Cerebellar cortex (tissue), 1 donor: Measurements from ENCODE around the gene CCDC85C.
"Not testable (repeated sequence)": the region's sequence is repeated elsewhere in the genome, so short reads cannot be mapped to it uniquely, and the experiment has no call there.

Experiments used
- DNase-seq: peaks from one replicate; pipeline ENCODE4 v3.0.0-alpha.2; 2015; ENCODE audit warnings: low spot score

Gene CCDC85C

DNA sequence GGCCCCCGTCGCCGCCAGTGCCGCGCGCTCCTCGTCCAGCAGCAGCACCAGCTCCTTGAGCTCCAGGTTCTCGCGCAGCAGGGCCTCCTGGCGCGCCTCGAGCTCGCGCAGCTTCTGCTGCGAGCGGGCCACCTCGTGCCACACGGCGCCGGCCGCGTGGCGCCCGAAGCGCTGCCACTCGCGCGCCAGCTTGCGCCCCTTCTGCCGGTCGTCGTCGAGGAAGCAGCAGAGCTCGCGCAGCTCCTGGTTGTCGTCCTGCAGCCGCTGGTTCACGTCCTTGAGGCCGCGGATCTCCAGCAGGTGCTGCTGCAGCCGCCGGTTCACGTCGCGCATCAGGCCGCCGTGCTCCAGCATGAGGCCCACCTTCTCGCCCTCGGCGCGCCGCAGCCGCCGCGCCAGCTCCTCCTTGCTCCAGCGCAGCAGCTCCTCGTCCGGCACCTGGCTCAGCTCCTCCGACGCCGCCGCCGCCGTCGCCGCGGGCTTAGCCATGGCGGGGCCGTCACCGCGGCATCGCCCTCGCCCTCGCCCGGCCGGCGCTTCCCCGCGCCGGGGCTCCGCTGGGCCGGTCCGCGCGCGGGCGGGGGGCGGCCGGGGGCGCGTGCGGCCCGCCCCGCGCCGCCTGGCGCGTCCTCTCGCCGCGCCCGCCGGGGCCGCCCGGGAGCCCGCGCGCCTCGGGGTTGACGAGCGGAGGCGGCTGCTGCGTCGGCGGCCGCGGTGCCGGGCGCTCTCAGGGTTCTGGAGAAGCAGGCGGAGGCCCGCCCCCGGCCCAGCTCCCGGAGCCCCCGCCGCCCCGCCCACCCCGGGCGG, at the start of gene CCDC85C:
CCDC85C (minus strand) TSS at position 737 of the 807 bp plus-strand sequence; CDS start at position 489, 248 bp downstream.
- no peak for DNase-seq

DNA sequence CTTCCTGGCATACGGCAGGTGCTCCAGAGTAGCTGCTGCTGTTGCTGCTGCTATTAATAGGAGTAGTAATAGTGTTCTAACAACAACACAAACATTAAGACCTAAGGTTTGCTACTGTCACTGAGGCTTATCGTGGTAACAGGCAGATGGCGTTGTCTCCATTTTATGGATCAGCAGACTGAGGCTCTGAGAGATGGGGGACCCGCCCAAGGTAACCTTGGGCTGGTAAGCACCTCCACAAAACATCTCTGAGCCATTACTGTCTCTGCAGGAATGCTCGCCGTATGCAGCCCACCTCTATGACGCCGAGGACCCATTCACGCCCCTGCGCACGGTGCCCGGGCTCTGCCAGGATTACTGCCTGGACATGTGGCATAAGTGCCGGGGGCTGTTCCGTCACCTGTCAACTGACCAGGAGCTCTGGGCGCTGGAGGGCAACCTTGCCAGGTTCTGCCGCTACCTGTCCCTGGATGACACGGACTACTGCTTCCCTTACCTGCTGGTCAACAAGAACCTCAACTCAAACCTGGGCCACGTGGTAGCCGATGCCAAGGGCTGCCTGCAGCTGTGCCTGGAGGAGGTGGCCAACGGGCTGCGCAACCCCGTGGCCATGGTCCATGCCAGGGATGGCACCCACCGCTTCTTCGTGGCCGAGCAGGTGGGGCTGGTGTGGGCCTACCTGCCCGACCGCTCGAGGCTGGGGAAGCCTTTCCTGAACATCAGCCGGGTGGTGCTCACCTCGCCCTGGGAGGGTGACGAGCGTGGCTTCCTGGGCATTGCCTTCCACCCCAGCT, 48.1 kb upstream of the CCDC85C start:
- no peak for DNase-seq

GRCh38 chr14:99650189-99650588, 46.2 kb upstream of the CCDC85C start:
- no peak for DNase-seq

- DNase-seq, result no peak
Measured at GRCh38 chr14:99649643-99650042, 45.6 kb upstream of the CCDC85C start.

DNA sequence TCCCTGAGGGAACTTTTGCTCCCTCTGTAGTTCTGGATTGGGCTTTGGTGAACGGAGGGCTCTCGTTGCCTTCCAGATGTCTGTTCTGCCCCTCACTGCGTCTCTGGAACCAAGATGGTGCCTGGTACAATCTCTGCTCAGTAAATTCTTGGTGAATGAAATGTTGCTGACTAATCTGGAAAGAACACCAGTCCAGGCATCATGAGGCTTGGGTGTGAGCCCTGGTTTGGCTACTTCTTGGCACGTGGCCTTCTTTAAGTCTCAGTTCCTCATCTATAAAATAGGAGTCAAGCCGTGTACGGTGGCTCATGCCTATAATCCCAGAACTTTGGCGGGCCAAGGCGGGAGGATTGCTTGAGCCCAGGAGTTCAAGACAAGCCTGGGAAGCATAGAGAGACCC, 45.2 kb upstream of the CCDC85C start:
- no peak for DNase-seq

GRCh38 chr14:99648027-99648784, 44.2 kb upstream of the CCDC85C start:
- no peak for DNase-seq

- DNase-seq, result no peak
Measured at GRCh38 chr14:99647411-99647810, 43.4 kb upstream of the CCDC85C start.

DNA sequence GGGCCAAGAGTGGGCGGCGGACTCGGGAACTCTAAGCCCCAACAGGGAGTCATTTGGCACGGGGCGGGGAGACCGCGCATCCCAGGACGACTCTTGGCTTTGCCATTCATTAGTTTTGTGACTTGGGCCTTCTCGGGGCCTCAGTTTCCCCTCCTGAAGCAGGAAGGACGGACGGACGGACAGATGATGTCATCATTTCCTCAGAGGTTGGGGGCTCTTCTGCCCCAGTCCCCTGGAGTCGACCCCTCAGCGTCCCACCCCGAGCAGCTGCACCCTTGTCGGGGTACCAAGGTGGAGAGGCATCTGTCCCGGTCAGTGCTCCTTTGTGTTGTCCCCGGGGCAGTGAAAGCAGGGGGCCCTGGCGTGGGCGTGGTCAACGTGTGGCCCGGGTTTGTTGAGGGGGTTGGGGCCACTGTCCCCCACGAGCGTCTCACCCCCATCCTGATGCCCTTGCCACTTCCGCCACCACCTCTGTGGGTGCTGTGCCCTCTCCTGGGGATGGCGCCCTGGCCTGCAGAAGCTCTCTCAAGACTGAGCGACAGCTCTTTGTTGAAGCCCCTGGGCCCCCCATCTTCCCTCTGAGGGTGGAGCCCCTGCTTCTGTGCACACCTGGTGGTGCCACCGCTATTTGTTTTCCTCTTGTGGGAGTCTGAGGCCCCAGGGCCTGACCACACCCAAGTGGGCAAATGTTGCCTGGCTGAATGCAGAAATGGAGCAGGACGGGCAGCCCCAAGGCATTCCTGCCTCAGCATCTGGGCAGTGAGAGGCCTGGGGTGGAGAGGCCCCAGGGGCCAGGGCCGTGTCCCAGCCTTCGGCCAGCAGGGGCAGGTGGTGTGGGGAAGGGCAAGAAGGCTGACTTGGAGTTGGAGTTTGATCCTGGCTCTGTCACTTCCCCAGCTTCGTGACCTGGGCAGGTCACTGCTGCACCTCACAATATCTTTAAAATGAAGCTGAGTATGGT, 41.8 kb upstream of the CCDC85C start:
- DNase-seq, result no peak

GRCh38 chr14:99644723-99645544, 40.9 kb upstream of the CCDC85C start, which contains the start of gene HHIPL1:
Gene HHIPL1, plus strand, starts transcription at chr14:99645129. Its CDS starts 79 bp downstream, at chr14:99645208.
- no peak for DNase-seq

DNA sequence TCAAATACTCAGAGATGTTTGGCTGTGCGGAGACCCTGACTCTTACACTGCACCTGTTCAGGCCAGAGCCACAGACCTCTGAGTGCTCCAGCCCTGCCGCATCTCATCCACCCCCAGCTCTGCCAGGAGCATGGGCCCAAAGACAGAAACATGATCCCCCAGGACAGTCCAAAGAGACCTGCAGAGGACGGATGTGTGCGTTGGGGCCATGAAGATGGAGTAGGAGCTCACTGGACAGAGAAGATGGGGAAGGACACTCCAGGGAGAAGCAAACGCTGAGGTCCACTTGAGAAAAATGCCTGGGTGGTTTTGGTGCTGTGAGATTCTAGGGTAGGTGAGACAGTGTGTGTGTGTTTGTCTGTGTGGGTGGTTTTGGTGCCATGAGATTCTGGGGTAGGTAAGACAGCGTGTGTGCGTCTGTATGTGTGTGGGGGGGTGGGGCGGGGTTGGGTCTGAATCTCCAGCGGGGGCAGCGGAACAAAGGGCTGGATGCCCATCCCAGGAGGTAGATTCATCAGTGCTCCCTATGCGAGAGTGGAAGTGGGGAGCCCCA, 40.1 kb upstream of the CCDC85C start:
- no peak for DNase-seq

DNA sequence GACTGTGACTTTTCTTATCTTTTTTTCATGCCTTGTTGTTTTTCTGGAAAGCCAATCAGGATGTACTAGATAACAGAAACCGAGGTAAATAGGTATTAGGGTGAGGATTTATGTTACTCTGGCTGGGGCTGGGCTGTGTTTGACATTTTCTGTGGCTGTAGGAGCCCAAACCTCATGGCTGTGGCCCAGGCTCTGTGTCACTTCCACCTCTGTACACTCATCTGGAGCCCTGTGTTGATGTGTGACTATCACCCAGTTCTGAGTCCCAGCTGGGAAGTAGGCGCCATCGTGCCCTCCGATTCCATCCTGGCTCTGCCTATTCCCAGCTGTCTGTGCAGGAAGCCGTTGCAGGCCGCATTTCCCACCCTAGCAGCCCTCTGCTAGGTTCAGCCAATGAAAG, 39.3 kb upstream of the CCDC85C start:
- no peak for DNase-seq

- DNase-seq, result not testable (repeated sequence)
Measured at GRCh38 chr14:99642771-99643170, 38.8 kb upstream of the CCDC85C start.

DNA sequence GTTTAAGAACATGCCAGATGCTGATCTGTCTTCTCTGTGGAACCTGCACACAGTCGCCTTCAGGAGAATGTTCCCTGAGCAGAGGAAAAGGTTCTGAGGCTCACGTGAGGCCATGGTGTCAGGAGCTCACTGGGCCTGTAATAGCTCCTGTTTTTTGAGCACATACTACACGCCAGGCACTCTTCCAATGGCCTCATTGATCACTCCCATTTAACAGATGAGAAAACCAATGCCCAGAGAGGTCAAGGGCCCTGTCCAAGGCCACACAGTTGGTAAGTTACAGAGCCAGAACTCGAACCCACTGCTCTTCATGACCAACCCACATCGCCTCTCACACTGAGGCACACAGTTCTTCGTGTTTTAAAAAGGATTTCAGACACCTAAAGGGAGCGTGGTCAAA, 33.6 kb upstream of the CCDC85C start:
- DNase-seq, result no peak

DNA sequence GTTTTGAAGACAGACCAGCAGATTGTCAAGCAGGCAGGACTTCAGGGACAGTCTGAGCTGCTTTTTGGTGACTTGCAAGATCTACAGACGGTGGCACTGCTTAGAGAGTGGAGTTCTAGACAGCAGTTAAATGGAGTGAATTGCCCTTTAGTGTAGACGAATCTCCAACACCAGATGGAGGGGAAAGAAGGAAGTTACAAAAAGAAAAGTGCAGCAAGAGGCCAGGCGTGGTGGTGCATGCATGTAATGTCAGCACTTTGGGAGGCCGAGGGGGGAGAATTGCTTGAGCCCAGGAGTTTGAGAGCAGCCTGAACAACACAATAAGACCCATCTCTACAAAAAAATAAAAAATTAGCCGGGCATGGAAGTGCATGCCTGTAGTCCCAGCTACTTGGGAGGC, 32.5 kb upstream of the CCDC85C start:
- no peak for DNase-seq

DNA sequence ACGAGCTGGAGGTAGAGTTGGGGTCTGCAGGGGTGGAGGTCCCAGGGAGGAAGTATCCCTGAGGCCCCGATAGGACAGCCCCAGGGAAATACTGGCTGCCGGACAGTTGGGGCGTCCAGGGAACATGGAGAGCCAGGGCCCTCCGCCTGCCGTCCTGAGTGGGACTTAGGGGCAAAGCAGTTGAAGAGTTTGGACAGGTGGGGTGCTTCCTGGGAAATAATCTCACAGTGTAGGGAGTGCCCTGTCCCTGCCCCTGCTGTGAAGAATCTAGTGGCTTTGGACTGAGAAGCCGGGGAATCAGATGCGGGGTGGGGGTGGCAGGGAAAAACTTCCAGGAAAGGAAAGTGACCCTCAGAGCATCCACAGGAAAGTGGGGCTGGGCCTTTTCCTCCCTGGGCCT, 31.1 kb upstream of the CCDC85C start:
- no peak for DNase-seq

GRCh38 chr14:99634443-99634842, 30.4 kb upstream of the CCDC85C start:
- no peak for DNase-seq

DNA sequence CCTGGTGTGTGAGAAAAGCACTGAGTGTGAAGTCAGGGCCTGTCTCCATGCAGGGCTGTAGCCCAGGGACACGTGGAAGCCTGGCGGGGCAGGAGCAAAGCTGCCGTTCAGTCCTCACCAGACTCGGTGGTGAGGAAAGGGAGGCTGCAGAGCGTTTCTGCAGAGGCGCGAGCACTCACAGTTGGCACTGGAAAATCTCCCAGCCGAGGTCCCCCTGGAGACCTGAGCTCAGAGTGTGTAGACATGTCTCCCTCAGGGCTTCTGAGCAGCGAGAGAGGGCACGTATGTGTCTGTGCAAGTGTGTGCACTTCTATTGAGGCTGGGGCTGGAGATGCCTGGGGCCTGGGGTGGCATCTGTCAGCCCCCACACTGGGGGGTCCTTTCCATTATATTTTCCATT, 29.9 kb upstream of the CCDC85C start:
- no peak for DNase-seq

DNA sequence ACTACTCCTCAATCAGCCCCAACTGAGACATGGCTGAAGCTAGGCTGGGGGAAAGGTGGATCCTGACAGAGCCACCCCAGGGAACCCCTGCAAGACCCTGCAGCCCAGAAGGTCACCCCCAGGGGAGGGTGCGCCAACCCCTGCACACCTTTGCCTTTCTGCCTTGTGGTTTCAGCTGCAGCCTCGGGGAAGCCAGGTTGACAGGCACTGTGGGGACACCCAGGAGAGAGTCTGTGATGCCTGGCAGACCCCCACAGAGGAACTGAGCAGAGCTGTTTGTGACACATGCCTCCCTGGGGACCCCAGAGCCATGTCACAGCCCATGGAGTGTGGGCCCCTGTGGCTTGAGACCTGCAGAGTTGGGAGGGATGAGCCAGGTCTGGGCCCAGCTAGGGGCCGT, 29.1 kb upstream of the CCDC85C start:
- no peak for DNase-seq

DNA sequence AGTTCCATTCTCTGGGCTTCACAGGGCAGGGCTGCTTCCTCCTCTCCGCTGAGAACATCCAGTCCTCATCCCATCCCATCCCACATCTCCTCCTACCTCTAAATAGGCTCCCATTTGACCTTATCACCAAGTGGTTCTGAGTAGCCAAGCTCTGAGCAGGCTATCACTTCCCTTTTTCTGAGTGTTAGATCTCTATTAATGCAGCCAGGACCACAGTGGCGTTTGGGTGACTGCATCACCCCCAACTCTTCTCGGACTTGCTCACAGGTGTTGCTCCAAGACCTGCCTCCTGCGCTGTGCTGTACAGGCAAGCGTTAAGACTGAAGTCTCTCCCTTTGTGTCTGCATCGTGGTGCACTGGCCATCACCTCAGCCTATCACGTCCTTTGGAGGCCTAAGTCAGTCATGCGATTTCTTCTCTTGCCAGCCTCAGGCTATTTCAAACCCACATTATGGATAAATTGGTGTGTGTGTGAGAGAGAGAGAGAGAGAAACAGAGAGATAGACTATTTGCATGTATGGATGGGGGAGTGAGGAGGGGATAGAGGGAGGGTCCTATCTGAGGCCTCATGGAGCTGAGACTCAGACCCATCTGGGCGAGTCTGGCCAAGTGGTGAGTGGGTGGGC, 28.5 kb upstream of the CCDC85C start:
- DNase-seq, result no peak

GRCh38 chr14:99630202-99630601, 26.2 kb upstream of the CCDC85C start:
- no peak for DNase-seq
